Effector CD8-positive, alpha-beta T cell (primary cell): ENCODE results near the gene CCR8.

Experiments used
- DNase-seq: peaks from one replicate; lab custom pipeline; 2025; lab: John Stamatoyannopoulos, UW
- total RNA-seq, 4 experiments: gene quantifications; one replicate each; lab custom pipeline; 2026; lab: John Stamatoyannopoulos, UW

Gene CCR8
- total RNA-seq, result 0.24 to 4.9 (median 1.3) reads per million in 4 experiments

DNA sequence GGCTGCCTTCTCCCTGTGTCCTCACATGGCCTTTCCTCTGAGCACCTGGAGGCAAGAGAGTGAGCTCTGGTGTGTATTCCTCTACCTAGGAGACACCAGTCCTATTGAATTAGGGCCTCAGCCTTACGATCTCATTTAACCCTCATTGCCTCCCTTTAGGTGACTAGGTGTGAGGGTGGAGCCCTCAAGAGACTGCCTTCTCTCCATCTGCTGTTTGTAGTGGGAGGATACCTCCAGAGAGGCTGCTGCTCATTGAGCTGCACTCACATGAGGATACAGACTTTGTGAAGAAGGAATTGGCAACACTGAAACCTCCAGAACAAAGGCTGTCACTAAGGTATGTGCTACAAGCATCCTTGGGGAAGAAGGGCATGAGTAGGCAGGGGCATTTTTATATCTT lies at the start of gene CCR8:
CCR8 (plus strand) TSS at position 217 of the 400 bp plus-strand sequence. CDS start 2,623 bp downstream, outside the sequence.
- no peak for DNase-seq

DNA sequence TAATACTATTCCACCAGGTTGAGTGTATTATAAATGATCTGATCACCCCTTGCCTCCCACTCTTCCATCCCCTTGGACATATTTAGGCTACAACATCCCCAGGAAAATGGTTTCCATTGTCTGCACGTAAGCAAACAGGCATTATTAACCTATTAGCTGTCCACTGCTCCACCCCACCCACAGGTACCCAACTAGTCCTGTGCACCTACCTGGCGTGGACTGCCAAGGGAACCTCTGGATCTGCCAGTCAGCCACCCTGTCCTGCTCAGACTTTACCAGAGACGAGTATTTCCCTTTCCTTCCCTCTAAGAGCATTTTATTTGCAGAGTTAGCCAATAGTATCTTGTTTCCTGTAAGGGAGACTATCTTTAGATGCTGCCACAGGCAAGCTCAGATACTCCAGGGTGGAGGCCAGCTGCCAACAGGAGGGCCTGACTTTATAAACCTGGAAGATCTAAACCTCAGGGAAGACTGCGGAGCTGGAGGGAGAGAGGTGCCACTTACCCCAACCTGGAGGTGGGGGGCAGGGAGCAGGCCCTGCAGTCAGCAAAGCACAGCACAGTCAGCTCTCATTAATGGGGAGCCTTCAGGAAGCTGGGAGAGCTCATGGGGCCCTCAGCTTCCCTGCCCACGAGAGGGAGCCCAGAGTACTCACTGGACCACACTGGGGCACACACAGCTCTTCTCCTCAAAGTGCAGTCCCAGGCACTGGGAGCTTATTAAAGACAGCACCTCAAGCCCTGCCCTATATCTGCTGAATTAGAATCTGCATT lies 49.6 kb upstream of the CCR8 start, which contains the start of gene CX3CR1:
CX3CR1 (minus strand) TSS at position 292 of the 773 bp plus-strand sequence. CDS start 13,527 bp downstream, outside the sequence.
- no peak for DNase-seq

- DNase-seq, result no peak
These were observed 48.9 kb upstream of the CCR8 start for GRCh38 chr3:39280571-39280970.

DNA sequence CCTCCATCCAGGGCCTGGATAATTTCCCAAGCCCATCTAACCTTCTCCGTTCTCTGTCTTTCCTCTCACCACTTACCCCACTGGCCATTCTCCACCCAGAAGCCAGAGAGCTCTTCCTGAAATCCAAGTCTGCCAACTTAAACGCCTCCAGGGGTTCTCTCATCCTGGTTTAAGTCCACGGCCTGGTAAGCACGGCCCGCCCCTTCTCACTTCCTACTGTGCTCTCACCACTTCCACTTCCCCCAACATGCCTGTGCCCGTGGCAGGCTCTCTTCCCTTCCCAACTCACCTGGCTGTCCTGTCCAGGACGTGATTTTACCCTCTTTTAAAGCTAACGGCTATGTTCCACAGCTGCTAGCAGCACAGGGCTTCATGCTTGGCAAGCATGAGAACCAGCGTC lies 48.0 kb upstream of the CCR8 start:
- no peak for DNase-seq

DNA sequence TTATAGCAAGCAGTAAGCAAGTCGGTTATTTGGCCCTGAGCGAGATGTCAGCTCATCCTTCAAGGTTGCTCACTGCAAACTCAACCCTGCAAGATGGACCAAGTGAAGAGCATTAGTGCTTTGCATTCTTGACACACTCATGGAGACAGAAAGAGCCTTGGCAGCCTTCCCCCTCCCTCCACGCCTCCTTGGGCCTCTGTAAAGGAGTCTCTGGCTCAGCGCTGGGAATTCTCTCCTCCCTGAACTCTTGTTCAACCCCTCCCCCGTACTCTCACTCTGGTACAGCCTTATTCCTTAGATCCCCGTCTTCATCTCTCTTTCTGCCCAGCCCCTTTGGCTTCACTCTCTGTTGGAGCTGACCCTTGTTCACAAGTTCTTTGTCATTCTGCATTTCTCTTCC lies 47.5 kb upstream of the CCR8 start:
- DNase-seq, result no peak

GRCh38 chr3:39284457-39284881 lies 45.0 kb upstream of the CCR8 start:
- DNase-seq, result no peak

DNA sequence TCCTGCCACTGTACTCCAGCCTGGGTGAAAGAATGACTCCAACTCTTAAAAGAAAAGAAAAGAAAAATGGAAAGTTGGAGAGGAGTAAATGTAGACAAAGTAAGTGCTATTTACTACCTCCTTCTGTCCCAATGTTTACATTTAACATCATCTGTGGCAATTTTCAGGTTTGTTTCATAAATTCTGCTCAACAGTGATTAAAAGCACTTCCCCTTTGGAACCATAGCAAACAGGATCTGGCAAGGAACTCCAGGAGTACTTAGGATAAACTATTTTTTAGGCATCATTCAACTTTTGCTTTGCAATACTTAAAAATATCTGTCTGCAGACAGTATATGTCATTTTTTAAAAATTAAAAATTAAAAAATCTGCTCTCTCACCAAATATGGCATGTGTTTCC lies 44.2 kb upstream of the CCR8 start:
- no peak for DNase-seq

DNA sequence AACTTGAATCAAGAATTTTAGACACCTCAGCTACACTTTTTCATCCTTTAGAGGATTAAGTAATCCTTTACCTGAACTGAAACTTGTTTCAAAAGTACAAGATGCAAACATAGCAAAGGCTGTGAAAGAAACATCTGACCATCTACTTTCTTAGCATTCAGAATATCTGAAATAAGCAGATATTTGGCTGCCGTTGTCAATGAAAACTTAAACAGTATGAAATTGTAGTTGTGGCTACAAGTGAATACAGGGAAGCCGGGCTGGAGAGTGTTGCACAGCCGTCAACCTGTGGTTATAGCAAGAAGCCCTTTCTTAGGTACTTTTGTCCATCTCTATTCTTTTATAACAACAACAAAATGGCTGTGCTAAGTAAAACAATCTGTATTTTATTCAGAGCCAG lies 42.7 kb upstream of the CCR8 start:
- DNase-seq, result no peak

DNA sequence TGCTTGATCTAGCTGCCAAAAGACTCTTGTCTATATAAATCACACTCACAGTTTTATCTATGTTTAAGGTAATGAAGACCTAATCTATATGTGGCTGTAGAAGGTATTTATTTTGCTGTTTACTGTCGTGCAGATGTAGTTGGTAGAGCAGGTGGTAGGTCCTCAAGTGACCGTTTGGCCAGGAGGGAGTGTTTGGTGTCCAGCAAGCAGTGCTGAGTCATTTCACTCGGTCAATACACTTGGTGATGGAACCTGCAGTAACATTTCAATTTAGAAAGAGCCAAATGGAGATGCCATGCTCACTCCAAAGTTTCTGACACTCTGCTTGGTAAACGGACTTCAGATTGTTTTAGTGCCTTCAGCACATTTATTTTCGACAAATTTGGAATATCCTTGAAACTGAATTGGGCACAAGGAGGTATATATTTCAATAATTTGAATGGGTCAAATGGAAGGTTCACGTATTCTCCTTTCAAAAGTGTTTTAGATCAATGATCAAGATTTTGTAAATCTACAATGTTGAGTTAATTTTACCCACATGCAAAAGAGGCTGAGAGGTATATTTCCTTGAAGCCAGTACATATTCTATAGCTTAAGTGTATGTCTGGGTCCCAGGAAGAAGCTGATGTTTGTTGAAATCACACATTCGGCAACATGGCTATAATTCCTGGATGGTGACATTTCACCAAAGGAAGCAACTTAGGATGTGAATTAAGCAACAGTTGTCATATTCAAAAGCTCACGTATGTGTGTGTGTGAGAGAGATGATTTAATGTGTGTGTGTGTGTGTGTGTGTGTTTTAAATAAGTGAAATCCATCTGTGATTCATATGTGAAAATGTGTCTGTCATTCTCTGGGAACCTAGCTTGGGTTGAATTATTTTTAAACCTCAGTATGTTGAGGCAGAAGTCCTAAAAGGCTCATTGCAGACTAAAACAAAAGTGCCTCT lies 42.0 kb upstream of the CCR8 start:
- no peak for DNase-seq

DNA sequence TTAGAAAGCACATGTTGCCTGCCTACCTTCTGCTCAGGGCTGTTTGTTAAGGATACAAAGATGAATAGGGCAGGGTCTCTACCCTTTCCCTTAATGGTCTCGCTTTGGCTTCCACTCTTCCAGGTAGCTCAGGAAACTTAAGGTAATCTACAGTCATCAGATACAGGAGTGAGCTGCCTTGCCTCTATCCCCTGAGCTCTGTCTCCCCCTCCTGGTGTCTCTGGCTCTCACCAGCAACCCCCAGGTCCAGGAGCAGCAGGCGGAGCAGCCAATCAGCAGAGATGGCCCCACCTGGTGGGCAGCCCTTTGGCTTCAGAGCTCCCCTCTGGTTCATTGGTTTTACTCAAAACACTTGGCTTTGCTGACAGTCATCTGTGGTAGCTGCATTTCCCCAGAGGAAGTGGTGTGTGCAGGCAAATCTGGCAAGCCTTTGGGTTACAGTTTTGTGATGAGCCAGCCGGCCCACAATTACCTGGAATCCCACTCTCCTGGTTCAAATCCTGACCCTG lies 41.2 kb upstream of the CCR8 start:
- DNase-seq, result peak; percentile 55

DNA sequence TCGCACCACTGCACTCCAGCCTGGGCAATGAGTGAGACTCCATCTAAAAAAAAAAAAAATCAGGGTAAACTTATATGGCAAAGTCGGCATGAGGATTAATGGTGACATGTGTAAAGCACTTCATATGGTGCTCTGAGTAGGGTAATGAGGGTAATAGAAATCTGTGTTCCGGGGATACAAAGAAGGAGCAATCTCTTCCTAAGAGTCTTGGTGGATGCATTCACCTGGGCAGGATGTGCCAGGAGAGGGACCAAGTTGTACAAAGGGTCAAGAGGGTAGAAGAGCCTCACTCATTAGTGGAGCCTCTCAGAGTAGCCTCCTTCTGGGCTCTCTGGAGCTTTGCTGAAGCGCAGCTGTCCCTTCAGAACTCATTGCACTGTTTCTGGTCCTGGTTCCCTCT lies 40.4 kb upstream of the CCR8 start:
- no peak for DNase-seq

- DNase-seq, result no peak
These were observed 39.3 kb upstream of the CCR8 start for GRCh38 chr3:39290255-39290654.

DNA sequence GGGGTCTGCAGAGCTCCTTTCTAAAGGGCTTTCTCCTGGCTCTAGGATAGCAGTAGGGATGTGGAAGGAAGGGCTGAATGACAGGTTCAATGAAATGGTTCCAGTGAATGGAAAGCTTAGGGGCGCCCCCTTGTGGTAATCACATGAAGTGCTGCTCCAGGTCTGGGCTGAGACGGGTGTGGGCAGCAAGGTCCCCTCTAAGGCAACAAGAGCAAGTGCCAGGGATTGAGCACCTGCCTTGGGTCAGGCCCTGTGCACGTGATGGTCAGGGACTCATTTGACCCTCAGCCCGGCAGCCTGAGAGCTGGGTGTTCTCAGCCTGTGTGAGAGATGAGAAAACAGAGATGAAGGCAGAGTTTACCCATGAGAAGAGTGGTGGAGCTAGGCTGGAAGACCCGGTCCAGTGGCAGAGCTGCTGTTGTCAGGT lies 37.6 kb upstream of the CCR8 start:
- DNase-seq, result peak; percentile 66

DNA sequence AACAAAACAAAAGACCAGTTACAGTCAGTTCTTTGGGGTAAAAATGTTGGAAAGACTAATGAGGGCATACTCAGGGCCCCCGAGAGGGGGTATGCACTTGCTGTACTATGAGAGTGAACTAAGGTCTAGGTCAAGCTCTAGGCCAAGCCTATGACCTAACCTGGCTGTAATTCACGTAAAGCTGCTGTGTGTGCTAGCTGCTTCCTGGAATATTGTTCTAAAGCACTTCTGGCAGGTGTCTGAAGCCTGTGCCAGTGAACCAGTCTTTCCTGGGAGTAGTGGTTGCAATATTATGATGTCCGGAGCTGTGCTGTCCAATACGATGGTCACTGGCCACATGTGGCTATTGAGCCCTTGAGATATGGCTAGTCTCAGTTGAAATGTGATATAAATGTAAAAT lies 36.5 kb upstream of the CCR8 start:
- no peak for DNase-seq

DNA sequence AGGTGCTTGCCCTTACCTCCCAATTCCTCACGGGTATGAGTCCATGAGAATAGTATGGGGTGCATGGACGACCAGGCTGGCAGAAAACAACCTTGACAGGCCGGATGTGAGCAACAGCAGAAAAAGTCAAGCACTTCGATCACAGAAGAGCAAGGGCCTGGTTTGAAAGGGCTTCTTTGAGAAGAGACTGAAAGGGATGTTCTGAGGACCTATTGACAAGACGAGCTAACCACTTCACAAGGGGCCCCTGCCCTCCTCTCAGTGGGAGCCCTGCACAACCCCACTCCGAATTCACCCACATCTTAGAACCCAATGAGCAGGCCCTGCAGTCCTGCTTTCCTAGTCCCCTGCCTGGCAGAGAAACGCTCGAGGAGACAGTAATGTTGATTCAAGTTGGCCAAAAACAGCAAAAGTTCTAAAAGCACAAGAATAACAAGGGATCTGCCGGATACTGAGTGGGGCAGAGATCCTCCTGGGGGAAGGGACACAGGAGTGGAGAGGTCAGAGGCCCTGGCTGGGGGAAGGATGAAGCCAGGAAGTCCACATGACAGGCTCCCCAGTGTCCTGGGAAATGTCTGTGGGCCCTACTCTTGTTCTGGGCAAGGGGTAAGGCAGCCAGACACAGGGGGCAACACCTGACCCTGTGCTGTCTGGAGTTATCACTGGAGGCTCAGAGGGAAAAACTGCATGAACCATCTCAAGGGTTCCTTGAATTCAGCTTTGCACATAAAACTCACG lies 34.9 kb upstream of the CCR8 start:
- DNase-seq, result no peak

DNA sequence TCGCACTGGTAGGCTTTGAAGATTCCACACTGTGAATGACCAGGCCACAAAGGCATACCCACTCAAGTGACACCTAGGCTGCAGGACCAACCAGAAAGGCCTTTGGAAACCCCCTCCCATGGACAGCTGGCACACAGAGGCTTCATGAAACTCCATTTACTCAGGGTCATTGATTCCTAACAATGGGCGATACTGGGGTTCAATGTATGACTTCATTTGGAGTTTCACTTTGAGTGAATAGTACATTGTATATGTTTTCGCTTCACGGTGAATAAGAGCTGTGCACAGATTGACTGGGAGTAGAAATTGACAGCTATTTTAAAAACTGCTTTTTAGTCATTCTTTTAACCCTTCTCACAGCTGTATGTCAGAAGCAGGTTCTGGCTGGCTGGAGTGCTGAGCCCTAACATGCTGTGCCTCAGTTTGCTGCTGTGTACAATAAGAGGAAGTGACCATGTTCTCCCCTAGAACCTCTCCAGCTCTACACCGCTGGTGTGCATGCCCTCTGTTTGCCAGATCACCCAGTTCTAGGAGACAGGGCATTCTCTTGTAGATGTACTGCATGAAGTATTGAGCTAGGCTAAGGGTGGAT lies 34.2 kb upstream of the CCR8 start:
- DNase-seq, result no peak

DNA sequence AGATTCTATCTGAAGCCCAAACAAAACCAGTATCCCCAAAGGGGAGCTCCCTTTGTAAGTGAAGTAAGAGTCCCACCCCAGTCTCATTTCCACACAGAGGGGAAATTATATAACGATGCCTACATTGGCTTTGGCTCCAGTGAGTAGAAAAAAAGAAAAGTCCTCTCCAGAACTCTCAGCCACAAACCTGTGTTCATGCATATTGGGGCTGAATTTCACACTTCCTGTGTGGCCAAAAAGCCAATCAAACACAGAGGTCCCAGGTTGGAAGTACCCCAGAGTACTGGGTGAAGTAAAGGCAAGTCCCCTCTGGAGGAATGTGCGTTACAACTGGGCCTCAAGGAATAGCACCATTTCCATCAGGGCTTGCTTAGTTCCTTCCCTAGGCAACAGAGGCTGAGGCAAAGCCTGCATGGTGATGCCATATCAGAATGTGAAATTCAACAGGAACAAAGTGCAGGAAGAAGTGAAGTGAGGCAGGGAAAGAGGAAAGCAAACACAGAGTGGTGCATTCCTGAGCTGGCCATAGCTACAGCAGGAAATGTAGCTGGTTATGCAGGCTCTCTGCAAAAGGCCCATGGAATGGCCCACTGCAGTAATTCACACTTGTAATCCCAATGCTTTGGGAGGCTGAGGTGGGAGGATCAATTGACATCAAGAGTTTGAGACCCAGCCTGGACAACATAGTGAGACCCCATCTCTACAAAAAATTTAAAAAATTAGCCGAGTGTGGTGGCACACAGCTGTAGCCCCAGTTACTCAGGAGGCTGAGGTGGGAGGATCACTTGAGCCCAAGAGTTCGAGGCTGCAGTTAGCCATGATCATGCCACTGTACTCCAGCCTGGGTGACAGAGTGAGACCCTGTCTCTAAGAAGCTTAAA lies 33.1 kb upstream of the CCR8 start:
- DNase-seq, result no peak

GRCh38 chr3:39299279-39299678 lies 30.2 kb upstream of the CCR8 start:
- no peak for DNase-seq

- DNase-seq, result no peak
These were observed 27.3 kb upstream of the CCR8 start for GRCh38 chr3:39302178-39302577.

DNA sequence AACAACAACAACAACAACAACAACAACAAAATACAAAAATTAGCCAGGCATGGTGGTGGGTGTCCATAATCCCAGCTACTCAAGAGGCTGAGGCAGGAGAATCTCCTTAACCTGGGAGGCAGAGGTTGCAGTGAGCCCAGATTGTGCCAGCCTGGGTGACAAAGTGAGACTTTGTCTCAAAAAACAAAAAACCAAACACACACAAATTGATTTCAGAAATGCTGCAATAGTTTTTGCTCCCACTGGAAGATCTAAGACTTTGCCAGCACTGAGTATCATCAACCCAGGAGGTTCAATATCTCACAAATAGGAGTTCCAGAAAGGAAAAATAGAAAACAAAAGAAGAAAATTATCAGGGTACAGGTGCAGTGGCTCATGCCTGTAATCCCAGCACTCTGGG lies 16.2 kb upstream of the CCR8 start:
- no peak for DNase-seq
